HG02763 (cell line): ENCODE results near the gene ADIG.

Experiments
- ATAC-seq: cut with Tn5 transposase; IDR thresholded peaks from one replicate; pipeline ENCODE4 v1.9.1; 2021; ENCODE audit warnings: mild to moderate bottlenecking, moderate library complexity; ENCODE audit not compliant: unreplicated experiment

The ADIG gene

DNA sequence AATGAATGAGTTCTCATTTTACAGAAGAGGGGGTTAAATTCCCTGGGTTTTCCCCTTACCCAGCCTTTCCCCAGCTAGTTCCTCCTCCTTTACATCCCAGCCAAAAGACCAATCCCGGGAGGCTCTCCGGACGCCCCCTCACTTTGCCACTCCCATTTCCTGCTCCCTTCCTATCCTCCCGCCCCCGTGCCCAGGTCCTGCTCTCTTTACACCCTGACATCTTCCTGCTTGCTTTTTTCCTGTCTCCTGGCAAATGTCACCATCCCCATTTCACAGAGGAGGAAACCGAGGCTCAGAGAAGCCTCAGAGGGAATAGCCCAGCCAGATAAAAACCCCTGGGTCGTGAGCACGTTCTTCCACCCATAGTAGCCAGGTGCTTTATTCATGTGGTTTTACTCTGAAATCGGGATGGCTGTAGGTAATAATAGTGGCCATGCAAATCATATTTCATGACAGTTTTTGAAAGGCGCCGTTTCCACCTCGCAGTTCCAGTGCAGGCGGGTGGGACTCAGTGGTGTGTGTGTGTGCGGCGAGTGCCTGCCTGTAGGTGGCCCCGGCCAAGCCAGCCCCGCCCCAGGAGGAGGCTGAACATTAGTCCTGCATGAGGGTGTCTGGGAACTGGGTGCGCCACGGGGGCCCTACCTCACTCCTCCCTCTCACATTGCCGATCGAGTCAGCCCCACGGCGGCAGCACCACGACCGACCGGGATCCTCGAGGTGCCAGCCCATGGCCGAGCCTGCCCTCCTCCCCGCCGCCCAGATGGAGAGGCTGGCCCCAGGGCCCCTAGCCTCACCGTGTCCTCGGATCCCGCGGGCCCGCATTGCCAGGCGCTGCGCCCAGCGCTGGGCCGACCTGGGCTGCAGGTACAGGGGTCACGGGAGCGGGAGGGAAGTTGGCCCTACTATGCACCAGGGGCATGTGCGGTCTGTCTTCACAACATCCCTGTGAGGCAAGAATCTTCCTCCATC, 20.5 kb downstream of the ADIG start, which contains the start of gene ARHGAP40:
Gene ARHGAP40, plus strand, starts transcription at position 594 of the 969 bp plus-strand sequence.
- ATAC-seq, result no peak

DNA sequence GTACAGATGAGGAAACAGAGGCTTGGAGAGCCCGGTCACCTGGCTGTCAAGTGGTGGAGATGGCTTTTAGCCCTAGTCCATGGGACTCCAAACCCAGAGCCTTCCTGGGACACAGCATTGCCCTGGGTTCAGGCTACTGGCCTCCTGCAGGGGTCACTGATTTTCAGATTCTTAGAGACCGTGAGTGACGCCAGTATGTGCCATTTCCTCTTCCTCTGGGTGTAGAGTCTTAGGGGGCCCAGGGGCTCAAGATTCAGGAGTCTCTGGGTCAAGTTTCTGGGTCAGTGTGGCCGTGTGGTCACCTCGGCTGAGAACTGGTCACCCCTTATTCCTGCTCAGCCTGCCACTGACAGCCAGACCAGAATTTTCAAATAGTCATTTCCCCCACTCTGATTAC, 21.2 kb downstream of the ADIG start:
- ATAC-seq, result no peak

DNA sequence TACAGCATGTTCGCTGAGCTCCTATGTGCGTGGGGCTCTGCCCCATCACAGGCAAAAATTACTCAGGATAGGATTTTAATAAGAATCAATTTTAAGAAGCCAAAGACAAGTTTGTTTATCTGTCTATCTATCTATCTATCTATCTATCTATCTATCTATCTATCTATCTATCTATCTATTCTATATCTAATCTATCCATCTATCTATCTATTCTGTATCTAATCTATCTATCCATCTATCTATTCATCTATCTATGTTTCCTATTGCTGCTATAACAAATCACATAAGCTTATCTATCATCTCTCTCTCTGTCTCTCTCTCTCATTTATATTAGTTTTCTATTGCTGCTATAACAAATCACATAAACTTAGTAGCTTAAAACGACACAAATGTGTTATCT, 22.3 kb downstream of the ADIG start:
- ATAC-seq, result no peak

DNA sequence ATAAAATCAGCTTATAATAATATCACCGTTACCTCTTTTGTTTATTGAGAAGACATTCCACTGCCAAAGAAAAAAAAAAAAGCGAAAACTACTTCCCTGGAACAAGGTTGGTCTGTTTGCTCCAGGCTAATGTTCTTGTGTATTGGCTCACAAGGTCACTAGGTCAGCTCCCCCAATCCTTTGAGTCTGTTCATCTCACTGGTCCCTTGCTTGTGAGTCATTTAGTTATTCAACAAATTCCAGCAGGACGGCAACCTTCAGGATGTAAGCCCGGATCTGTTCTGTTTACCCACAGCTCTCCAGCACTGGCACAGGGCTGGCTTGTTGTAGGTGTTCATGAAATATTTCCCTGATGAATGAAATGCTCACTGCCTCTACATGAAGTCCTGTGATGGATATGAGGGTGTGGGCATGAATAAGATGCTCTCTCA, 23.9 kb downstream of the ADIG start:
- ATAC-seq, result no peak

DNA sequence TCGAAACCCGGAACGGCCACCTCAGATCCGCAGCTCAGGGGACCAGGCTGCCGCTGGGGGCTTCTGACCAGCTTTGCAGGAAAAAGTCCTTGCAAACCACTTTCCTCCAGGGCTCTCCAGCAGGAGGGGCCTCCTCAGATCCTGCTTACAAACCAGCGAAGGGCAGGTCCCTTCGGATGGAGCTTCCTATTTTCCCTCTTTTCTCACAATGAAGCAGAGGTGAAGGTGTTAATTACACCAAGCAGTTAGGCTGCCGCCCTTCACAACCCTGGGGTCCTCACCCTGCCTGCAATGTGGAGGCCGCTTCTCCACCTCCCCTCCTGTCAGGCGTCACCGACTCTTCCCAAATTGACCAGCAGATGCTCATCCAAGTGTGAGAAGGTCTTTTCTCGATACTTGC, 26.4 kb downstream of the ADIG start:
- no peak for ATAC-seq

DNA sequence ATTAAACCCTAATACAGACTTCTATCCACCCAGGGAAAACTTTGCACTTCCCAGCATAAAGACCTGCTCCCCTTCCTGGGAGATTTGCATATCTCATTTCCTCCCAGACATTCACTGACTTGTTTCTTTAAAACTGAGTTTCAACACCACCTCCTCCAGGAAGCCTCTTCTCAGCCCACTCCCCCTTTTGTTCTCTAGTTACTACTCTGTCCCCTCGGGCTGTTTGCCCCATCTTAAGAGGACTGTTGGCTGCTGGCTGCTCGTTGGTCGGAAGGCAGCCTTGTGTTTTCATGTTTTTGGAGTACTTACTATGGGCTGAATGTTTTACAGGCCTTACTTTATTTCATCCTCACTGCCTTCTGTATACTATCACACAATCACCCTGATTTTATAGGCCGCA, 27.2 kb downstream of the ADIG start:
- no peak for ATAC-seq

DNA sequence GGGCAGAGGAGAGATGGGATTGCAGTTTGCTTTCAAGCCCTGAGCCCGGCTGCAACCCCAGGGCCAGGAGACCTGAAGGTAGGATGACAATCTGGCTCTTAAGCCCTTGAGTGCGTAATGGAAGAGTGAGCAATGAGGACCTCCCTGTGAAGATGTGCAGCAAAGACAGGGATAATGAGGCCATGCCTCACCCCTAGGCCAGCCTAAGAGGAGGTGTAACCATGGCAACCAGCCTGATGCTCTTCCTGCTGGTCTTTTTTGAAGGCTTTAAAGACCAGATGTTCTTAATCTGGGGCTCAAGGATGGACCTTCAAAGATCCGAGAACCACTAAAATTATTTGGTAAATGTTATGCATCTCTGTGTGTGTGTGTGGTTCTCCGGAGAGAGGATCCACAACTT, 28.8 kb downstream of the ADIG start:
- no peak for ATAC-seq

DNA sequence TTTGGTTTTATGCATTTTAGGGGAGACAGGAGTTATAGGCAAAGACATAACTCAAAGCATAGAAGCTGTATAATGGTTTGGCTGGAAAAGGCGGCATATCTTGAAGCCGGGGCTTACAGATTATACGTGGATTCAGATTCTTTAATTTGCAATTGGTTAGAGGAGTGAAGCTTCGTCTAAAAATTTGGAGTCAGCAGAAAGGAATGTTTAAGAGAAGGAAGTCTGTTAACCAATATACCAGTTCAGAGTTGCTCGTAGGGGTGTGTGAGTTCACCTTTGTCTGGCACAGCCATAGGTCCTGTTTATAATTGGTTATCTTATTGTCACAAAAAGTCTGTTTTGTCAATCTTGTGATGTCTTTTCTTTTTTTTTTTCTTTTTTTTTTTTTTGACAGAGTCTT, 29.5 kb downstream of the ADIG start:
- ATAC-seq, result no peak

DNA sequence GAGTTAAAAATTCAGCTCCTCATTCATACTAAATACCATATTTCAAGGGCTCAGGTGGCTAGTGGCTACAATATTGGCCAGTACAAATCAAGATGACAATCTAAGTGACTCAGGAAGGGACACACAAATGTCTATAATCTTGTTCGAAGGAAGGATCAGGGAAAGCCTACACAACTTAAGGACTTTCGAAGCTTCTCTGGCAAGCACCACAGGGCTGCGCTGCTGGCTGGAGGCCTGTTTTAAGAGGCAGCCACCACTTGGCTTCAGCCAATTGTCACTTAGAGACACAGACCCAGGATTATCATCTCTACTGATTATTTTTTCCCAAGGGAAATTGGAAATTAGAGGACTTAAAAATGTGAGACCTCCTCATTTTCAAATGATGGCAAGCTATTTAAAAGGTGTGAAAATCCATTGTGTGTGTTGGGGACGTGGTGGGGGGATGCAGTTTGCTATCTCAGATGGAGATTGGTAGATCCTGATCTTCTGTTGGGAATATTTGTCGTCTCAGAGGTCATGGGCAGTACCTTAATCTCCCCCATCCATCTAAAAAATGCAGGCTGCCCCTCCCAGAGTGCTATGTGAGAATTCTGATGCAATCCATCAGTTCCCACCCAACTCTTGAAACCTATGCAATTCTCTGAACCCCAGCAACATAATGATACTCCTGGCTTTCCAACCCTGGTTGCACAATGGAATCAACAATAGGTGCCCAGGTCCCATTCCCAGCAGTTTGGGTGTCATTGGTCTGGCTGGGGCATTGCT, 31.9 kb downstream of the ADIG start:
- no peak for ATAC-seq

DNA sequence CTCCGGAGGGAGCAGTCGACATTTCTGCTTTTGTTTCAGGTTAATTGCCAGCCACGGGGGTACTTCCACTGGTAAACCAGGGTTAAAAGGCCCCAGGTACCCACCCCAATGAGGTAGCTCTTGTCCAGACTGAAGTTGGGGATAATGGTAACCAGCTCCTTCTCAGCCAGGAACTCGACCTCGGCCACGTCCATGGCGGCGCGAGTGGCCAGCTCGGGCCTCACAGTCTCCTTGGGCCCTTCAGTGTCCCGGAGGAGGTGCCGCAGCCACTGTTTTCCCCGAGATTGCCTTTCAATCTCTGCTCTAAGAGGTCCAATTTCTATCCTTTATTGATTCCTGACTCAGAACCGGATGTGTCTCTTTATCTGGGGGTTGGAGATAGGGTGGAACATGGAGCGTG, 34.3 kb downstream of the ADIG start:
- no peak for ATAC-seq

DNA sequence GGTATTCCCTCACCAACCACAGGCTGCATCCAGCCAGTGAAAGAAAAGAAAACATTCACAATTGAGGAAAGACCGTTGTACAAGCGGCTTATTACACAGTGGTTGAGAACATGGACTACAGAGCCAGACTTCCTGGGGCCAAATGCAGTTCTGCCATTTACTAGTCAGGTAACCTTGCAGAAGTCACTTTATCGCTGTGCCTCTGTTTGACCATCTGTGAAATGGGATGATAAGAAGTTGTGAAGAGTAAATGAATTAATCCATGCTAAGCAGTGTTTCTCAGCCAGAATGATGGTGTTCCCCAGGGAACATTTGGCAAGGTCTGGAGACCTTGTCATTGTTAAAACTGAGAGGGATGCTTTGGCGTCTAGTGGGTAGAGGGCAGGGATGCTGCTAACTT, 35.5 kb downstream of the ADIG start:
- ATAC-seq, result no peak

DNA sequence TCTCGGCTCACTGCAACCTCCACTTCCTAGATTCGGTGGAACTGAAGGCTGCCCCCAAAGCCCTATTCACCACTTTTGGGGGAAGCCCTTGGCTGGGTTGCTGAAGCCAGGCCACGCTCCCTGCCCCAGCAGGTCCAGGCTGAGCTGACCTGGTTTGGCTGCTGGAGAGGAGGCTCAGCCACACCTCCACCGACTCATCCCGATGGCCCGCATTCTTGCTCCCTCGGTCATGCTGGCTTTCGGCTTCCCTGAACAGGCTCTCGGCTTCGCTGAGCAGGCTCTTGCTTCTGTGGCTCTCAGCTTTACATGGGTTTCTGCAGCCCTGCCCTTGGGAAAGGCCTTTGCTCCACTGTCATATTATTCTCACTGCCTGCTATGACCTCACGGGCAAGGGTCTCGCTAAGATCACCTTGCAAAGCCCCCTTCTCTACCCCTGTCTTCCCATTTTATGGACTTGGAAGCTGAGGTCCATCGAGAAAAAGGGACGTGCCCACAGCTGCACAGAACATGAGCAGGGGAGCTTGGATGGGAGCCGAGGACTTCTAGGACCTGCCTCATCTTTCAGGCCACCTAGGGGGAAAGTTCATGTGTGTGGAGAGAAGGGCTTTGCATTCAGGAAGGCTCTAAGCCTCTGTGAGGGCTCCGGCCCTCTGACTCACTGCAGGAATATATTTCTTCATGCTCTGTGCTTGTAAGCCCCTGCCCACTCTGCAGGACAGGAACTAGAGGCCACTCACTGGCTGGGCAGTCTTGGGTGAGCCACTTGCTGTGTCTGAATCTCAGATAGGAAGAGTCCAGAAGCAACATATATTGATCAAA, 36.2 kb downstream of the ADIG start:
- ATAC-seq, result no peak

DNA sequence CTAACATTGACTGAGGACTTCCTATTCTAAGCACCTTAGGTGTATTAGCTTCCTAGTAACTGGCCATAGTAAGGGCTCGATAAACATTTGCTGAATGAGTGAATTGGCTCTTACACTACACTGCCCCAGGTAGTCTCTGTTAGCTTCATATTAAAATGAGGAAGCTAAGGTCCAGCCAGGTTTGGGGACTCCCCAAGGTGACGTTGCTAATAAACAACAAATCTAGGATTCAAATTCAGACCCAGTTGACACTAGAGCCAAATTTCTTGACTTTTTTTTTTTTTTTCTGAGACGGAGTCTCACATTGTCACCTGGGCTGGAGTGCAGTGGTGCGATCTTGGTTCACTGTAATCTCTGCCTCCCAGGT, 36.8 kb downstream of the ADIG start:
- ATAC-seq, result no peak

DNA sequence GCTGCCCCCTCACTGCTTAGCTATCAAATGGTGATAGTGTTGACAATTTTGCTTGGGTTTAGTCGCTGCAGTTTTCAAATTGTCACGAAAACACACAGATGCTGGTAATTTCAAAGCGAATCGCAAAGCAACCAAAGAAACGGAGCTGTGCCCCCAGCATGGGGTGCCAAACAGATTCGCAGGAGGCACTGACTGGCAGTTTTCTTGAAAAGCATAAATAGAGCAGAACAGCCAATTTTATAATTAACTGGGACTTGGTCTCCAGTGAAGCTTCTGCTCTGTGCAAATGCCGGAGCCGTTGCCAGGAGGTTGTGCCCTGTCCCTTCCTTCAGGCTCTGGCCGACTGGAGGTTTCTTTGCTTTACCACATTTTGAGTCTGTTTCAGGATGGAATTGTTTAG, 39.4 kb downstream of the ADIG start:
- ATAC-seq, result no peak

DNA sequence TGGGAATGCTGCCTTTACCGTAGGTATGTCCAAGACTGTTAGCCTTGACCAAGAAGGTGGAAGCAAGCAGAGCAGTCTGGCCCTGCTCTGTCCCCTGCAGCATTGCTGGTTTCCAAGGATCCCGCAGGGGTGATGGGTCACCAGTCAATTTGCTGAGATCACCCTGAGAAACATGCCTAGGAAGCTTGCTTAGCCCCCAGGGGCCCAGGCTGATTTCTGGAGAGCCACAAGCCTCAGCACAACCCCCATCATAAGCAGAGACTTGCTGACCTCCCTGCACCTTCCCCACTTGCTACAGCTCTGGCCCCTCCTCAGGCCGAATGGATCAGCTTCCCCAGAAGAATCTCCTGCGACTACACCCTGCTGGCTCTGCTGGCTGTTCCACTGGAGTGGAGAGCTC, 42.1 kb downstream of the ADIG start:
- no peak for ATAC-seq

DNA sequence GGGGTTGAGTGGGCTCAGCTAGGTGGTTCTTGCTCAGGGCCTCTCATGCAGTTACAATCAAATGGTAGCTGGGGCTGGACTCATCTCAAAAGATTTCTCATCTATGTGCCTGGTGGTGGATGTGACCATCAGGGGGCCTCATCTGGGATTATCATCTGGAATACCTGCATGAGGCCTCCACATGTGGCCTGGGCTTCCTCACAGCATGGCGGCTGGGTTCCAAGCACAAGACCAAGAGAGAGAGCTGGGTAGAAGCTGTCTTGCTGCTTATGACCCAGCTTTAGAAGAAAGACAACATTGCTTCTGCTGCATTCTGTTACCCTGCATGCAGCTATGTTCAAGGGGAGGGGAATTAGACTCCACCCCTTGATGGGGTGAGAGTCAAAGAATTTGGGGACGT, 43.1 kb downstream of the ADIG start:
- ATAC-seq, result no peak

DNA sequence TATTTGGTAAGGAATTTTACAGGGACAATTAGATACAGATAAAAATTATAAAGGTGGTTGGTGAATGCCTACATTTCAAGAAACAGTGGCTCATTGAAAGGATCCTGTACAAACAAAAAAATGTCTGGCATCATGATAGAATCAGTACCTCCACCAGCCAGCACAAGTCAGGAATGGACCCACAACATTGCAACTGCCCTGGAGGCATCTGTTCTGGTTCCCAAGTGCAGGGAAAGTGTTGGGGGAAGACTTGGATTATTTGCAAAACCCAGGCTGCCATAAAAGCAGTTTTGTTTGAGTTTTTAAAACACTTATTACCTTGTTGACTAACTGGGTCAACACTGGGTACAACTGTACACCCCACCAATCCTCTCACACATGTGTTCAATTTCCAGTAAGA, 44.9 kb downstream of the ADIG start:
- no peak for ATAC-seq

DNA sequence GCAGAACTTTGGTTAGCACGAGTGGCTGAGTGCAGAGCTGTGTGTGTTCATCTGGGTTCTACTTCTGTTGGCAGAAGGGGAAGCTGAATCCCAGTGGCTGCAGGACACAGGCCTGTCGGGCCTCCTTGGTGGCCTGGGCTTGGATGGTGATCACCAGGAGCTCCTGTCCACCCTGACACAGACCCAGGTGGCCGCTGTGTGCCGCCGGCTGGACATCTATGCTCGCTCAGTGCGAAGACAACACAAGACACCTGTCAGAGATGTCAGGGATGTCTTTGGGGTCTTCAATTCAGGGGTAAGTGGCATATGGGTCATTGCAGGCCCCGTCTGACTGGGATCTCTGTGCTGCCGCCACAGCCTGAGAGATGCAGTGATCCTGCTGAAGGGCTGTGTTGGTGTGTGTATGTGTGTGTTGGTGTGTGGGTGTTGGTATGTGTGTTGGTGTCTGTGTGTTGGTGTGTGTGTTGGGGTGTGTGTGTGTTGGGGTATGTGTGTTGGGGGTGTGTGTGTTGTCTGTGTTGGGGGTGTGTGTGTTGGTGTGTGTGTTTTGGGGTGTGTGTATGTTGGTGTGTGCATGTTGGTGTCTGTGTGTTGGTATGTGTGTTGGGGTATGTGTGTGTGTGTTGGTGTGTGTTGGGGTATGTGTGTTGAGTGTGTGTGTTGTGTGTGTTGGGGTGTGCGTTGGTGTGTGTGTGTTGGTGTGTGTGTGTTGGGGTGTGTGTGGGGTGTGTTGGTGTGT, 46.1 kb downstream of the ADIG start:
- ATAC-seq, result no peak

DNA sequence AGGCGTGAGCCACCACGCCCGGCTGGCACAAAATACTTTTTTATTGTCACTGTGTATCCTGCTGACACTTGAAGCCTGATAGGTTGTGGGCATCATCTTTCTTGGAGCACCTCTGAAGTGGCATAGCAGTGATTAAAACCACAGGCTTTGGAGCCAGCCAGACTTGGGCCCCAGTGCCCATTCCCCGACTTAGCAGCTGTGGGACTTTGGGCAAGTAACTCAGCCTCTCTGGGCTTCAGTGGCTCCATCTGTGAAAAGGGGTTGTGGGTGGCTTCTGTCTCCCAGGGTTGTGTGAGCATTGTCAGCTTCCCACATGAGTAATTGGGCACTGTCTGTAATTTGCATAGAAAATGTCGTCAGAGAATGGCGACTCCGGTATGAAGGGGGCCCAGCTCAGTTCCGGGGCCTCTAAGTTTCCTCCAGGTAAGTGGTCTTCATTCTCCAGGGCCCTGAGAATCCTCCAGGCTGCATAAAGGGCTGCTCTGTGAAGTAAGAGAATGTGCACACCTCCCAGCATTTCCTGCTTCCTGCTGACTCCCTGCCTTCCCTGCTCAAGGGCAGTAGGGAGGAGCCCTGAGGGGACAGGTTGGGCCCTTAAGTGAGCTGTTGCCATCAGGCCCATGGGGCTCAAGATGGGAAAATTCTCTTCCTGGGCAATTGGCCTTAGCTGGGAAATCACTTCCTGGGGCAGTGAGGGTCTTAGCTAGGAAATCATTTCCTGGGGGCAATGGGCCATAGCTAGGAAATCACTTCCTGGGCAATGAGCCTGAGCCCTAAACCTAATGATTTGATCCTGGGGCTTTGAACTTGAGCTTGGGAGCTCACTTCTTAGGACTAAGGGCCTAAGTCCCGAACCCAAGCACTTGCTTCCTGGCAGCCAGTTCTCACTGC, 47.8 kb downstream of the ADIG start:
- no peak for ATAC-seq

DNA sequence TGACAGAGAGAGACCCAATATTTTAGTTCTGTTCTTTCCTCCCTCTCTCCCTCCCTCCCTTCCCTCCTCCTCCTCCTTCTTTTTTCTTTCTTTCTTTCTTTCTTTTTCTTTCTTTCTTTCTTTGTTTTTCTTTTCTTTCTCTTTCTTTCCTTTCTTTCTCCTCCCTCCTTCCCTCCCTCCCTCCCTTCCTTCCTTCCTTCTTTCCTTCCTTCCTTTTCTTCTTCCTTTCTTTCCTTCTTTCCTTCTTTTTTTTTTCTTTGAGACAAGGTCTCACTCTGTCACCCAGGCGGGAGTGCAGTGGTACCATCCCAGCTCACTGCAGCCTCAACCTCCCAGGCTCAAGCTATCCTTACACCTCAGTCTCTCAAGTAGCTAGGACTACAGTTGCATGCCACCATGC, 49.0 kb downstream of the ADIG start:
- no peak for ATAC-seq
